Fibroblast of skin of scalp (primary cell): ENCODE data around the gene SLN.
A peak's percentile ranks its signal among the peaks of the same experiment; 100 is the strongest.

Source experiments
- DNase-seq: peaks from one replicate; pipeline ENCODE4 v3.0.0-alpha.2; 2013

SLN gene

DNA sequence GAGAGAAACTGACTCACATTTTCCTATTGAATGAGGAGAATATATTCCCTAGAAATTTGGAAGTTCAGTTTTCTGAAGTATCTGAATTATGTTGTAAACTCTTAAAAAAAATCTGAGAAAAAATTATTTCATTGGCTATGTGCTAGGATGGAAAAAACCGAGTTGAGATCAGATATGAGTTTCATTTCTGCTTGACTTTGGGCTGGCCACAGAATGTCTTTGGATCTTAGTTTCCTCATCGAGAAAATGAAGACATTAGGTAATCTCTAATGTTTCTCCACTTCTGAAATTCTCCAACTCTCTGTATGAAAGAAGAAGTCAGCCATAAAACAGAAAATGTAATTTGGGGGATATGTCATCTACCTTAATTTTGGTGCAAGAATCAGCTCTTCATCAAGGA, 28.8 kb downstream of the SLN start:
- DNase-seq, result no peak

DNA sequence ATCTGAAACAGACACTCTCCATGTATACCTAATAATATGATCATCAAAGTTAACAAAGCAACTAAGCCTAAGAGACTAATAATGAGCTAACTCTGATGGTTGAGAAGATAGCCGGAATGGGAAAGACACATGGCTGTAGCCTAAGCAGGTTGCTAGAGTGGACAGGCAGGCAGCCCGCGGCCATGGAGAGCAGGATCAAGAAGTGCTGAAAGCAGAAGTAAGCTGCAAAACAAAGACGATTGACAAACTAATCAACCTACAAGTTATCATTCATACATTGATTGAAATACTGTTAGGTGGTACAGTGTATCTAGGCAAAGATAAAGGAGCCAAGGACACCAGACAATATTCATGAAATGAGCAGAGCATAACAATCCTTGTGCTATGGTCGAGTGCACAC, 29.3 kb downstream of the SLN start:
- DNase-seq, result no peak

DNA sequence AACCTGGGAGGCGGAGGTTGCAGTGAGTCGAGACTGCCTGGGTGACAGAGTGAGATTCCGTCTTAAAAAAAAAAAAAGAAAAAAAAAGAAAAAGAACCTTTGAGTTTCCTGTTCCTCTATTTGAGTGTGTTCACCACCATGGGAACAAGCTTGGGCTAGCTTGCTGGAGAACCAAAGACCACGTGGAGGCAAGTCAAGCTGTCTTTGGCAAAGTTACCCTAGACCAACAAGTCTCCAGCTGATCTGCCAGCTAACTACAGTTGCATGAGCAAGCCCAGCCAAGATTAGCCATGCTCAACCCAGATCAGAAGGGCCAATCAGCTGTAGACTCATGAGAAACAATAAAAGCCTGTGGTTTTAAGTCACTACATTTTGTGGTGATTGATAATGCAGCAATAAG, 29.7 kb downstream of the SLN start:
- DNase-seq, result no peak

DNA sequence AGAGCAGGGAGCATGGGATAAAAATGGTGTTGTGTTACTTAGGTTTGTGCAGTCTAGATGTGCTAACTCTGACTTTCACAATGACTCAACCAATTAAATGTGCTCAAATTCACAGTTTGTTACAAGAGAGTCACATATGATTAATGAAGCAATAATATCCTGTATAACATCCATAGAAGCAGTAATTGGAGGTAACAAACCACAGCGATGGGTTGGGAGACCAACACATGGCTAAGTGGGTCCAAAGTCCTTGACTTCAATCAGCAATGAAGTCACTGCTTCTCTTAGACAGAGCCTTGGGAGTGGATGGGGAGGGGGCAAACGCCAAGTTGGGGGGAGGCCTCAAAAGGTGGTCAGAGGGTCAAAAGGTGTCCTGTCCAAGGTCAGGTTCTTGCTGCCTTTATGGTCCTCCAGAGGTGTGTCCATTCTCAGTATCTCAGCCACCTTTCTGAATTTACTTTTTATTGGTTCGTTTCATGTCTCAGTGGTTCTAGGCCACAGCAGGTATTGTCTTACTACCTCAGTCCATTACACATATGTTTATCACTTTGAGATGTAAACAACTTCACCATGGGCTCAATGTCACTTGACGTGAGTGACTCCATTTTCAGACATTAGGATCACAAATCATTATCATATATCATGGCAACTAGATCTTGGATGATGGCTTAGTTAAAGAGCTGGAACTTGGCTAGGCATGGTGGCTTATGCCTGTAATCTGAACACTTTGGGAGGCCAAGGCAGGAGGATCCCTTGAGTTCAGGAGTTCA, 32.4 kb downstream of the SLN start:
- DNase-seq, result no peak

DNA sequence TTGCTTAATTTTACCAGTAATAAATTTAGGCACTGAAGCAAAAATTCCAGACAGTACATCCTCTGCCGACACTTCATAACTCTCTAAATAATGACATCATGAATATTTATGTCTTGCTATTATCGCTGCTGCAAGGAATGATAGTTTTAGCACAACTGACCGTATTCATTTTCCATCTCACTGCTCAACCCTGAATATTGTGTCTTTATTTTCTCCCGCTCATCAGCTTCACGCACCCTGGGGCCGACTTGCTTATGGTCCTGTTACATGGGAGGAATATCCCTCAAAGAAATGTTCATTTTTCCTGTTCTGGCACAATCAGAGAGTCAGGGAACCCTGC, 33.3 kb downstream of the SLN start:
- no peak for DNase-seq

DNA sequence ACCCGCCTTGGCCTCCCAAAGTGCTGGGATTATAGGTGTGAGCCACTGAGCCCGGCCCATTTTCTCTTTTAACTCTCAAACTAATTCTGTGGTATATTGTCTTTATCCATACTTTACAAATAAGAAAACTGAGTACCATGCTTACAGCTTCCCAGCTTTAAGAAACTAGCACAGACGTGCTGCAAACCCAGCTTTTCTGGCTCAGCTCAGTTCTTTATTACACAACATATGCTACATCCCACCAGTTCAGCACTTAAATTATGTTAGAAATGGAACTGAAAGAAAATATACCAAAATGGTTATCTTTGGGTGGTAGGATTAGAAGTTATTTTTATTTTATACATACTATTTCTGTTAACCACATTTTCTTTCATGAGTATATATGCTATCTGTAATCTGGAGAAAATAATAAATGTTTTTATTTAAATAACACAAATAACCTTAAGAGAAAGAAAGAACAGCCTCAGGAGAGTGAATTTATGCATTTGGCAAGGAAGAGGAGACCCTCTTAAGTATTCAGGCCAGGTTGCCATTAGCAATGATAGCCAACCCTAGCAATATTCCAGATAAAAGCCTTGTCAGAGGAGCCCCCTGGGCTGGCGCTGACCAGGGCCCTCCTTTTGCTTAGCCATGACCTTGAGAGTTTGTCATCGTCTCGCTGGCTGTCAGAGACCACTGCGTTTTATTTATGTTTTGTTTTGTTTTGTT, 33.8 kb downstream of the SLN start:
- DNase-seq, result no peak

DNA sequence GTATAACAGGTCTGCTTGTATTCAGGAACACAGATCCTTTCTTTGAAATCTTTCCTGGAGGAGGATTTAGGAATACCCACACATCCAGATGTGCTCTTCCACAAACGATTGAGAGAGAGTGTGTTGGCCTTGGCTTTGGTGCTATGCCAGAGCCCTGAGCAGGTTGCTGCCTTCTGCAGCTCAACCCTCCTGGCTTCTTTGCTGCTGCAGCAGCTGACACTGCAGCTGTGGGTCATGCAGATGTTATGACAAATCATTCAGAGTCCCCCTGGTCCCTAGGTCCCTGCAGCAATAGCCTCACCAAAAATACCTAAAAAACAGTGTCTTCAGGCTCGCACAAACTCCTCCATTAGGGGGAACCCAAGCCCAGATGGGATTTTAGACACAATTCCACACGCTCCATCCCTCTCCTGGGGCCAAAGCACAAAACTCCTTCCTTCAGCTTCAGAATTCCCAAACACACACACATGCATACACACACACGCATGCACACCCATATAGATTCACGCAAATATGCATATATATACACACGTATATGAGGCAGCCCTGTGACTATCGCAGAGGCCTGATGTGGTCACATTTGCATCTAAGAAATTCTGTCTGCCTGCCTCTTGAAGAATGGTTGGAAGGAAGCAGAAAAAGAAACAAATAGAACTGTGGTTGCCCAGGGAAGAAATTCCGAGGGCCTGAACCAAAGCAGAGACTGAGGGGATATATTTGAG, 35.4 kb downstream of the SLN start:
- DNase-seq, result no peak

DNA sequence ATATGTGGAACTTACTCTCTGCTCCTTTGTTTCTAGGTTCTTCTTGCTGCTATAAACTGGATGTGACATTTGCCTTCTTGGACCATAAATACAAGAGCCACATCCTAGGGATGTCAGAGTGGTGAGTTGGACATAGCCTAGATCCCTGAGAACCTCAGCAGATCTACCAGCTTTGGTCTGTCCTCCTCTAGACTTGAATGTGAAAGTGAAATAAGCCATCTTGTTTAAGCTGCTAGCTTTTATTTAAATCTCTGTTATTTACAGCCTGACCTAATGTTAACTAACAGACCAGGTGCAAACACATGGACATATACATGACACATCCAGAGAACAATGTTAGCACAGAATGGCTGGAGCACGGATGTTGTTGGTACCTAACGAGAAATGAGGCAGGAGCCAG, 36.0 kb downstream of the SLN start:
- no peak for DNase-seq

DNA sequence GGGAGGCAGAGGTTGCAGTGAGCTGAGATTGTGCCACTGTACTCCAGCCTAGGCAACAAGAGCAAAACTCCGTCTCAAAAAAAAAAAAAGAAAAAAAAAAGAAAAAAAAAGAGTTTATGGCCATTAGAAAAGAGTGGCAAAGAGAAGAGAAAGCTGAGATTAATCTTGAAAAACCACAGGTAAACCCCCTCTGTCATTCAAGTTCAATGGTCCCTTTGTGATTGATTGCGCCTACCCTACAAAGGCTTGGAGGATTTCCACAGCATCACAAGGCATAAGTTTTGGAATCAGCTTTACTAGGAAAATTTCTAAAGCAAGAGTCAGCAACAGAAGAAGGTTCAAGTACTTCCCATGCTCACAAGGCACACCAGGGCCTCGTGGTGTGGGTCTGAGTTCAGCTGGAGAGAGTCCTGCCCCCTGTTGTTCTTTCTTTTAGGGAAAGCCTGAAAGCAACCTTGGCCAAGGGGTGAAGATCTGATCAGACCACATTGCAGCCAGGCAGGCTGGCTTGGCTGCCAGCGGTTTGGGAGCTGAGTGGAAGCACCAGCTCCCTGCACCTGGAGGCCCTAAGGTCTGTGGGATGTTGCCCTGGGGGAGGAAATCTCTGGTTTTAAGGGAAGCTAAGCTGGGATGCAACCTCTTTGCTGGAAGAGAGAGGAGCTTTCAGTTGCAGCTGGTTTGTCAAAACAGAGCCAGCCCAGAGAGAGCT, 41.8 kb downstream of the SLN start:
- no peak for DNase-seq

DNA sequence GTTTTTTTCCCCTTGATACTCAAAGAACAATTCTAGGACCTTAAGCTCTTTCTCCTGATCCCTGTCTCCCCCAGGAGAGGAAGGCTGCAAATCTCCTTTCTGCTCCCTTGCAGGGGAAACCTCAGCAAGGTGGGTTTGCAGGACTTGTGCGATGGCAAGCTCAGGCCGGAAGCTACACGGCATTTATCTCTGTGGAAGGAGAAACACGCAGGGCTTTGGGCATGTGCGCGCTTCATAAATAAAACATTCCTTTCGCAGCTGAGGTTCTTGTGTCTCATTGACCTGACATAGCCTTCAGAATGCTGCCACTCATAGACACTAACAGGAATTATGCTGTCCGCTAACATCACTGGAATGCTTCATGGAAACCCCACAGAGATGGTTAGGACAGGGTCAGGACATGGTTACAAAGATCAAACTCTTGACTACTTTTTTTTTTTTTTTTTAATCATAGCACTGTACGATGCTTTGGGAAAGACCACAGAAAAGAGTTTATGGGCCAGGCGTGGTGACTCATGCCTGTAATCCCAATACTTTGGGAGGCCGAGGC, 42.6 kb downstream of the SLN start:
- peak; percentile 70 for DNase-seq

DNA sequence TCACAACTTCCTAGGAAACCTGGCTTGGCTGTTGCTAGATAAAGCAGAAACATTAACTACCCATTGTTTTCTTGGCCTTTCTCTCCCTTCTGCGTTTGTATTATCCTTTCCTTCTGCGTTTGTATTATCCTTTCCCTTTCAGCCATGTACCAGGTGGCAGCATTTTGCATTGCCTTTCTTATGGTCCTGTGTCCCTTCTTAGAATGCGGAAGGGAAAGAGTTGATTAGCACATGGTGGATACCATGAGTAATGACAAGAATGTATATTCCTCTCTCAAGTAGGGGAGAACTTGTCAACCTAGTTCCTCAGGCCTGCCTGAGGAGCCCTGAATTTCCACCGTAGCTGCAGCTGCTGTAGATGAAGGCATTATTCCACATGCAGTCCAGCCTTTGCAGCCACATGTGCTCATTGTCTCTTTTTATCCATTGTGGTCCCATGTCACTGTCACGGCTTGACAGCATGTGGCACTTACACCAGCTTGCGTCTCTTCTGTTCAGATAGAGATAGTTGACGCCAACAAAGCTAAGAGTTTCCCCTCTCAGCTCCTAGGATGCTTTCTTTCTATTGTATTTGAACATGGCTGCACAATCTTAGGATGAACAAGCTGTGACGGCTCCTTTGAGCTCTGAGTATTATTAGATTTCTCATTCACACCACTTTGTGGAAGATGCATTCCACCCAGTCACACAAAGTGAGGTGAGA, 44.8 kb downstream of the SLN start:
- DNase-seq, result no peak

DNA sequence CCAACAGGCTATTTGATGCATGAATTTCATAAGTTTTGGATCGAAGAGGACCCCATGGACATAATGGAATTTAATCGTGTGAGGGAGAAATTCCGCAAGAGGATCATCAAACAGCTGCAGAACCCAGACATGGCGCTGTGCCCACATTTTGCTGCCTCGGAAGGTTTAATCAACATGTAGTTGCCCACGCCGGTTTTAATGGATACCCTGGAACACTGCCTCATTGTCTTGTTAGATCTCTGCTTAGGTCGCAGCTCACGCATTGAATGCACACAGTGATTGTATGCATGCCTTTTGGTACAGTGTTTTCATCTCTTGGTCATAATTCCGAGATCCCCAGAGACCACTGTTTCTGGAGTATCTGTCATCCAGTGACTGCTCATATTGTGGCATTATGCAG, 46.8 kb downstream of the SLN start:
- DNase-seq, result peak; percentile 12

DNA sequence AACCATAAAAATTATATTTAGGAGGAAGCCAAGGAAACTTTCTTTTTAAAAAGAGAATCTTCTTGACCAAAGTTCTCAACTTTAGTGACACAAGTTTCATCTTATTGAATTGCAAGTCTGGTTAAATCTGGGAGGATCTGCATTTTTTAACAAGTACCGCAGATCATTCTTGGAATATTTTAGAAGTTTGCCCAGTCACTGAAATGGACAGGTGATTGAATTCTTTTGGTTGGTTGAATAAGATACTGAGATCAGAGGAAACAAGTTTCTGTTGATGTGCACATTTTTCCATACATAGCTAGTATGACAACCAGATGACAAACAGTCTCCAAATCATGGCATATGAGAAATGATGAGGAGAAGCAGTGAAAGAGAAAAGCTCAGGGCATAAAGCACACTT, 50.2 kb downstream of the SLN start:
- DNase-seq, result no peak

DNA sequence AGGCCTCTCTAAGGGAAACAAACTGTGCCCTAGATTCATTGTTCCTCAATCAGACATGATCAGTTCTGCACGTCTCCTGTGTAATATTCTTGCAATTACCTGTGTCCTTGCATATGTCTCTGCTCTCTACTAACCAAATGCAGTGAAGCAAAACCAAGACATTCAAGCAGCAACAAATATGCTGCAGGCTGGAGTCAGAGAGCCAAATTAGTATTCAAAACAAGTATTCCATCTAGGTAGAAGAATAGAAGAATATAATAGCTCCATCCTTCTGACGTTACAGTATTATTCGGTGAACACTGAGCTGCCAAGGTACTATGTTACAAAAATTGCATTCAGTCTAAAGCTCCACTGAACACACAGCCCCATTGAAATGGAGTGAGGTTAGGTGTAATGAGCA, 51.8 kb downstream of the SLN start:
- no peak for DNase-seq

DNA sequence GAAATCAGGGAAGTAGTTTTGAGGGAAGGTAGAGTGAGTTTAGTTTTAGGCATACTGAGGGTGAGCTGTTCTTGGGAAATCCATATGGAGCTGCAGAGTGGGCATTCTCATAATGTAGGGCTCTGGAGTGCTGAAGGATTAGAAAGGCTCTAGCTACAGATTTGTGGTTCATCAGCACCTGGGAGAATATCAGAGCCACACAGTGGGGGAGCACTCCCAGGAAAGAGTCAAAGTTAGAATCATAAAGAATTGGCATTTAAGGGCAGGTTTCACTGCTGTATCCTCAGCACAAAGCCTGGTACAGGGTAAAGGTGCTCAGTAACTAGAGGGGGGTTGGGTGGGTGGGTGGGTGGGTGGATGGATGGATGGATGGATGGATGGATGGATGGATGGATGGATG, 52.5 kb downstream of the SLN start:
- no peak for DNase-seq
